Measurements from ENCODE around the gene C1QC. TPM values are rescaled to one million over a fixed set of nuclear protein-coding genes. Genes with fewer than 3 reads are reported as not detected.

C1QC gene
- total and polyA plus RNA-seq, 2 of the 8 experiments (the other 6 are each of a cell fraction or from before 2014, with no cell fraction given) = not detected

DNA sequence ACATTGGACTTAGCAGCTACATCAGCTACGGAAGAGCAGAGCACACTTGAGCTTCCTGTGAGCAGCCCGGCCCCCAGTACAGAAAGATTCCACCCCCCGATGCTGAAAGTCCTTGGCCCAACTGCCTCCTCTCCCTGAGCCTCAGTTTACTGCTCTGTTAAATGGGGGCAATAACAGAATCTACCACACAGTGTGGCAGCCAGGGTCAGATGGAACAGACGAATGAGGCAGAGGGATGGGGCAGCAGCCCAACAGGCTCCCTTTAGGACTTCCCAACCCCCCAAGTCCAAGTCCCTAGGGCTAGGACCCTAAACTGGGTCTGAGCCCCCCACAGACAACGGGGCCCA is 29.9 kb upstream of the C1QC start:
- no peaks in the 10 kb centered on the region for H3K36me3 ChIP-seq (ENCODE audit: control insufficient read depth in 2 of 4, insufficient read depth in 4 of 4, low read length in 3 of 4)
- no peak overlapping the region for H4K8ac ChIP-seq (ENCODE audit: extremely low read depth, insufficient read depth, low read length)
- H3K23me2 ChIP-seq (ENCODE audit: low read depth, low read length) = no peaks in the 10 kb centered on the region; the same call in 1 of the 2 replicates
- no peak overlapping the region for H2BK15ac ChIP-seq (ENCODE audit: low read length)
- no peak overlapping the region for H2BK12ac ChIP-seq (ENCODE audit: low read depth, low read length)
- 83% methylated on average over 5 of the region's 5 CpGs; no CpG with 5 or more reads in 1 of the 2 experiments for WGBS, 2 experiments (ENCODE audit: extremely low coverage in 1 of 2, insufficient coverage in 1 of 2, insufficient read length in 1 of 2, insufficient replicate concordance in 2 of 2, low coverage in 1 of 2, low lambda C conversion rate in 2 of 2, missing lambda C conversion rate in 1 of 2)
- no peaks in the 10 kb centered on the region for H3K79me2 ChIP-seq (ENCODE audit: control insufficient read depth in 1 of 2, insufficient read depth in 2 of 2, low read length in 2 of 2)
- H2AK5ac ChIP-seq (ENCODE audit: low read depth, low read length) = no peak overlapping the region
- FAIRE-seq = no peak
- H3K23ac ChIP-seq (ENCODE audit: insufficient read length) = no peak overlapping the region
- H3K4me2 ChIP-seq (ENCODE audit: insufficient read depth in 1 of 2, low read depth in 2 of 2, low read length in 2 of 2) = no peak overlapping the region
- TF ChIP-seq RNF2 (IDR thresholded peaks at IDR 0.05; ENCODE audit: borderline replicate concordance, low read depth, low read length, missing control alignments, poor library complexity, severe bottlenecking) (no peak), POU5F1 (IDR thresholded peaks at IDR 0.05; ENCODE audit: low read depth, low read length) (no peak), SIRT6 (IDR thresholded peaks at IDR 0.05; ENCODE audit: low read length) (no peak), BCL11A (IDR thresholded peaks at IDR 0.05; ENCODE audit: low read depth in 2 of 2, low read length in 2 of 2) (no peak), RFX5 (IDR thresholded peaks at IDR 0.05; ENCODE audit: borderline replicate concordance, low read depth, low read length) (no peak), HDAC2 (IDR thresholded peaks at IDR 0.05; ENCODE audit: borderline replicate concordance in 1 of 2, low read depth in 2 of 2, low read length in 2 of 2) (no peak), POLR2A (IDR thresholded peaks at IDR 0.05; ENCODE audit: control extremely low read depth in 1 of 2, low read depth in 2 of 2, low read length in 2 of 2) (no peak), TEAD4 (IDR thresholded peaks at IDR 0.05; ENCODE audit: low read depth, low read length) (no peak), SUZ12 (IDR thresholded peaks at IDR 0.05; ENCODE audit: low read length) (no peak), NRF1 (IDR thresholded peaks at IDR 0.05; ENCODE audit: low read depth, low read length) (no peak), CBX8 (IDR thresholded peaks at IDR 0.05; ENCODE audit: borderline replicate concordance, low read depth, low read length) (no peak), SP1 (IDR thresholded peaks at IDR 0.05; ENCODE audit: low read depth, low read length) (no peak)
- H3K14ac ChIP-seq (ENCODE audit: insufficient read length) = no peak overlapping the region
- no peak overlapping the region for H2AFZ ChIP-seq (ENCODE audit: low read length)
- ChIA-PET POLR2A (ENCODE audit: partially characterized antibody) (interaction anchor here (1.4 kb wide), 1 partner anchor 15 kb away, joined by 3 read pairs; no protein-coding TSS in a partner anchor), CTCF (ENCODE audit: partially characterized antibody) (interaction anchor here (1.3 to 3.4 kb wide), 2 partner anchors 28 to 30 kb away, joined by 5 to 9 read pairs; no protein-coding TSS in a partner anchor)
- no peak overlapping the region for H4K5ac ChIP-seq (ENCODE audit: insufficient read length, low read depth, low read length)
- no peak overlapping the region for H2BK20ac ChIP-seq (ENCODE audit: low read length)
- H2BK5ac ChIP-seq (ENCODE audit: low read depth, low read length) = no peak overlapping the region
- no peaks in the 10 kb centered on the region; a peak in 2 of 7 replicates for H3K27me3 ChIP-seq (replicated peaks in 1 of 4; ENCODE audit: control insufficient read depth in 3 of 4, extremely low read depth in 1 of 4, insufficient read depth in 3 of 4, low read length in 3 of 4)
- no peak overlapping the region for H3K18ac ChIP-seq (ENCODE audit: extremely low read depth, low read length)
- no peak overlapping the region for H3K4me3 ChIP-seq (ENCODE audit: extremely low read depth in 1 of 4, insufficient read depth in 2 of 4, low read depth in 3 of 4, low read length in 4 of 4)
- H3K27ac ChIP-seq (ENCODE audit: low read depth, low read length) = no peak overlapping the region
- peaks cover 0 to 8% of the 10 kb centered on the region in 2 experiments for H4K20me1 ChIP-seq (replicated peaks in 1 of 2; ENCODE audit: control insufficient read depth in 1 of 2, insufficient read depth in 2 of 2, low read length in 2 of 2)
- peaks cover 0 to 9% (median 3%) of the 10 kb centered on the region in 4 experiments for H3K4me1 ChIP-seq (replicated peaks in 1 of 4; ENCODE audit: control insufficient read depth in 3 of 4, insufficient read depth in 4 of 4, low read length in 3 of 4)
- no peak overlapping the region for H3K56ac ChIP-seq (replicated peaks; ENCODE audit: insufficient read length, low read depth, low read length)
- no peak overlapping the region for H3K4ac ChIP-seq (replicated peaks; ENCODE audit: insufficient read length, low read depth, low read length)
- H3K79me1 ChIP-seq (ENCODE audit: low read depth, low read length) = no peaks in the 10 kb centered on the region
- no peak for DNase-seq (ENCODE audit: low read depth in 1 of 2, low spot score in 2 of 2)
- no peak overlapping the region for H4K91ac ChIP-seq (replicated peaks; ENCODE audit: insufficient read length, low read length)
- H2BK120ac ChIP-seq (replicated peaks; ENCODE audit: low read depth, low read length) = no peak overlapping the region
- no peaks in the 10 kb centered on the region for H3K9me3 ChIP-seq (ENCODE audit: insufficient read depth in 2 of 2, low read depth in 1 of 2, low read length in 1 of 2)
- H3K9ac ChIP-seq (replicated peaks in 1 of 4; ENCODE audit: extremely low read depth in 1 of 4, low read depth in 3 of 4, low read length in 3 of 4) = no peak overlapping the region

Measured in H1 (cell line).